ENCODE results near the gene SCYGR7. TPM values are rescaled to one million over a fixed set of nuclear protein-coding genes. Genes with fewer than 3 reads are reported as not detected.
A peak's percentile ranks its signal among the peaks of the same experiment; 100 is the strongest.

The SCYGR7 gene
- total and polyA plus RNA-seq, 4 donors, result not detected

- H3K27me3 ChIP-seq (ENCODE audit: control insufficient read depth in 4 of 4, insufficient read depth in 4 of 4, low read length in 3 of 4), result no peaks in the 10 kb centered on the region
- TF ChIP-seq ZBTB33 (IDR thresholded peaks at IDR 0.05), result no peak
- no peak for TF ChIP-seq FOXA2 (IDR thresholded peaks at IDR 0.05)
- TF ChIP-seq JUND (IDR thresholded peaks at IDR 0.05), result no peak
- TF ChIP-seq HNF4G (IDR thresholded peaks at IDR 0.05), result no peak
- TF ChIP-seq GABPA (IDR thresholded peaks at IDR 0.05 in 1 of 2, conservative IDR thresholded peaks at IDR 0.05 in 1 of 2), result no peak
- H3K36me3 ChIP-seq (ENCODE audit: control insufficient read depth in 4 of 4, insufficient read depth in 3 of 4, low read depth in 1 of 4, low read length in 3 of 4), result peaks cover 2 to 13% (median 4%) of the 10 kb centered on the region in 4 donors
- no peak overlapping the region for H3K9ac ChIP-seq (ENCODE audit: low read depth in 1 of 2, low read length in 2 of 2)
- no peak for DNase-seq (ENCODE audit: low spot score)
- peak overlapping the region; percentile 62 to 83 for H3K27ac ChIP-seq (ENCODE audit: low read depth in 1 of 2, low read length in 2 of 2)
- no peaks in the 10 kb centered on the region for H3K9me3 ChIP-seq (ENCODE audit: control insufficient read depth in 4 of 4, low read length in 3 of 4)
- WGBS, result 86% methylated on average over 3 of the region's 3 CpGs
- H3K4me3 ChIP-seq (ENCODE audit: low read depth in 1 of 3, low read length in 3 of 3), result no peak overlapping the region
- peaks cover 0 to 55% (median 43%) of the 10 kb centered on the region in 4 donors for H3K4me1 ChIP-seq (ENCODE audit: control insufficient read depth in 4 of 4, insufficient read depth in 4 of 4, low read length in 3 of 4)
Measured at GRCh38 chr2:227703961-227704360, 24.2 kb upstream of the SCYGR7 start.

- WGBS, result 42% methylated on average over 4 of the region's 4 CpGs
- H3K9ac ChIP-seq (ENCODE audit: low read depth in 1 of 2, low read length in 2 of 2), result no peak overlapping the region
- no peaks in the 10 kb centered on the region for H3K9me3 ChIP-seq (ENCODE audit: control insufficient read depth in 4 of 4, low read length in 3 of 4)
- no peaks in the 10 kb centered on the region for H3K27me3 ChIP-seq (ENCODE audit: control insufficient read depth in 4 of 4, insufficient read depth in 4 of 4, low read length in 3 of 4)
- peaks cover 0 to 50% (median 41%) of the 10 kb centered on the region in 4 donors for H3K4me1 ChIP-seq (ENCODE audit: control insufficient read depth in 4 of 4, insufficient read depth in 4 of 4, low read length in 3 of 4)
- H3K27ac ChIP-seq (ENCODE audit: low read depth in 1 of 2, low read length in 2 of 2), result peak overlapping the region; percentile 19 to 50
- H3K4me3 ChIP-seq (ENCODE audit: low read depth in 1 of 3, low read length in 3 of 3), result peak overlapping the region in 1 of 3 donors; percentile 39
- no peaks in the 10 kb centered on the region for H3K36me3 ChIP-seq (ENCODE audit: control insufficient read depth in 4 of 4, insufficient read depth in 3 of 4, low read depth in 1 of 4, low read length in 3 of 4)
- DNase-seq (ENCODE audit: low spot score), result peak; percentile 59
- TF ChIP-seq TAF1 (conservative IDR thresholded peaks at IDR 0.05) (no peak), ATF3 (IDR thresholded peaks at IDR 0.05) (peak; percentile 67), CTCF (IDR thresholded peaks at IDR 0.05; ENCODE audit: low read depth, low read length, missing input control) (no peak), REST (IDR thresholded peaks at IDR 0.05) (peak; percentile 59), MAX (IDR thresholded peaks at IDR 0.05) (peak; percentile 87), SP1 (IDR thresholded peaks at IDR 0.05) (peak; percentile 97), RAD21 (IDR thresholded peaks at IDR 0.05) (peak; percentile 31 to 34), JUND (IDR thresholded peaks at IDR 0.05) (peak; percentile 61 to 93), FOXA2 (IDR thresholded peaks at IDR 0.05) (peak; percentile 69), YY1 (IDR thresholded peaks at IDR 0.05) (peak; percentile 82), FOXA1 (IDR thresholded peaks at IDR 0.05) (peak; percentile 68), GABPA (IDR thresholded peaks at IDR 0.05 in 1 of 2, conservative IDR thresholded peaks at IDR 0.05 in 1 of 2) (no peak), HNF4A (conservative IDR thresholded peaks at IDR 0.05) (peak; percentile 99 to 100), RXRA (IDR thresholded peaks at IDR 0.05) (peak; percentile 98), NR2F2 (IDR thresholded peaks at IDR 0.05) (peak; percentile 67), HNF4G (IDR thresholded peaks at IDR 0.05) (peak; percentile 95), EGR1 (IDR thresholded peaks at IDR 0.05; ENCODE audit: low read depth in 2 of 2) (no peak), ZBTB33 (IDR thresholded peaks at IDR 0.05) (peak; percentile 80)
Measured at GRCh38 chr2:227706859-227707258, 21.3 kb upstream of the SCYGR7 start.
